Left lung (tissue), 10 donors: ENCODE results near the gene ERFL. TPM values are rescaled to one million over a fixed set of nuclear protein-coding genes. Genes with fewer than 3 reads are reported as not detected.

Experiments used
- ATAC-seq: fragments of 200-7000 bp; cut with Tn5 transposase; one replicate; pipeline ENCODE4 v1.9.1; 2020; ENCODE audit warnings: moderate library complexity
- DNase-seq, 4 donors: peaks; one replicate each; pipeline ENCODE4 v3.0.0-alpha.2; 2013 to 2020
- H3K27ac ChIP-seq, 2 donors: fragments of 200-600 bp; sonication (generic) in 1 of 2; one replicate each; pipeline versions ENCODE4 v1.5.0 to v1.8.0; 2020 to 2021
- H3K27me3 ChIP-seq, 2 donors: fragments of 200-600 bp; sonication (generic) in 1 of 2; one replicate each; pipeline versions ENCODE4 v1.5.0 to v1.8.0; 2020 to 2021
- H3K36me3 ChIP-seq, 2 donors: fragments of 200-600 bp; sonication (generic) in 1 of 2; one replicate each; pipeline versions ENCODE4 v1.5.0 to v1.8.0; 2020 to 2021
- H3K4me1 ChIP-seq, 2 donors: fragments of 200-600 bp; one replicate each; pipeline ENCODE4 v1.8.0; 2021
- H3K4me3 ChIP-seq, 2 donors: fragments of 200-600 bp; sonication (generic) in 1 of 2; one replicate each; pipeline versions ENCODE4 v1.5.0 to v1.8.0; 2020 to 2021; ENCODE audit warnings: mild to moderate bottlenecking in 1 of 2
- H3K9me3 ChIP-seq, 2 donors: fragments of 200-600 bp; sonication (generic) in 1 of 2; one replicate each; pipeline versions ENCODE4 v1.5.0 to v1.8.0; 2020 to 2021
- CTCF ChIP-seq, 2 donors: fragments of 200-600 bp; sonication (generic) in 1 of 2; IDR thresholded peaks; one replicate each; pipeline versions ENCODE4 v1.5.0 to v1.8.0; 2021; ENCODE audit warnings: antibody characterized with exemption in 2 of 2
- intact Hi-C, 2 donors: fragments of 100-400 bp; cut with DNase I; formaldehyde crosslinking; loops; one replicate each; pipeline versions ENCODE4 v1.11.2 to v1.14.2; 2022
- polyA plus RNA-seq, 6 donors: library from polyadenylated mRNA; unstranded; fragments of 120-200 nt; gene quantifications; one replicate each; pipeline ENCODE4 v1.2.1, GENCODE V29; 2013; ENCODE audit not compliant: insufficient read length in 6 of 6
- total RNA-seq, 2 donors: library from RNA; stranded (reverse); fragmentation: NEBNext Ultra II Directional; extraction: Animal tissue kit (Norgen Biotek cat#: 25700); gene quantifications; one replicate each; pipeline ENCODE4 v1.2.1, GENCODE V29; 2021
- donor health status: DM: no; HTN: yes; CAD: no.
- donor health status: DM: no; HTN: no; CAD: no.

The ERFL gene
- total and polyA plus RNA-seq, 8 donors: 0.08 to 0.38 (median 0.26) TPM; not detected in 2

GRCh38 chr19:41869374-41869955 is 58.8 kb downstream of the ERFL start:
- no peak for TF ChIP-seq CTCF (IDR thresholded peaks at IDR 0.05)
- DNase-seq (no peak), ATAC-seq (no peak)
- Histone ChIP-seq H3K36me3 (peaks cover 3 to 87% of the 10 kb centered on the region in 2 donors), H3K4me3 (no peak overlapping the region), H3K27me3 (no peaks in the 10 kb centered on the region), H3K4me1 (peaks cover 25 to 98% of the 10 kb centered on the region in 2 donors), H3K27ac (peak overlapping the region in 1 of 2 donors; percentile 13), H3K9me3 (no peaks in the 10 kb centered on the region)
- intact Hi-C loops: loop anchor here in 1 of 2 donors (10.0 kb wide), 1 partner anchor 65 kb away; no protein-coding TSS in a partner anchor

GRCh38 chr19:41868989-41869300 is 59.3 kb downstream of the ERFL start:
- ATAC-seq (no peak), DNase-seq (no peak)
- Histone ChIP-seq H3K27me3 (no peaks in the 10 kb centered on the region), H3K36me3 (peaks cover 3 to 92% of the 10 kb centered on the region in 2 donors), H3K4me3 (no peak overlapping the region), H3K9me3 (no peaks in the 10 kb centered on the region), H3K4me1 (peaks cover 25 to 98% of the 10 kb centered on the region in 2 donors), H3K27ac (peak overlapping the region in 1 of 2 donors; percentile 13)
- intact Hi-C loops: loop anchor here in 1 of 2 donors (10.0 kb wide), 1 partner anchor 66 kb away; no protein-coding TSS in a partner anchor
- TF ChIP-seq CTCF (IDR thresholded peaks at IDR 0.05): no peak

DNA sequence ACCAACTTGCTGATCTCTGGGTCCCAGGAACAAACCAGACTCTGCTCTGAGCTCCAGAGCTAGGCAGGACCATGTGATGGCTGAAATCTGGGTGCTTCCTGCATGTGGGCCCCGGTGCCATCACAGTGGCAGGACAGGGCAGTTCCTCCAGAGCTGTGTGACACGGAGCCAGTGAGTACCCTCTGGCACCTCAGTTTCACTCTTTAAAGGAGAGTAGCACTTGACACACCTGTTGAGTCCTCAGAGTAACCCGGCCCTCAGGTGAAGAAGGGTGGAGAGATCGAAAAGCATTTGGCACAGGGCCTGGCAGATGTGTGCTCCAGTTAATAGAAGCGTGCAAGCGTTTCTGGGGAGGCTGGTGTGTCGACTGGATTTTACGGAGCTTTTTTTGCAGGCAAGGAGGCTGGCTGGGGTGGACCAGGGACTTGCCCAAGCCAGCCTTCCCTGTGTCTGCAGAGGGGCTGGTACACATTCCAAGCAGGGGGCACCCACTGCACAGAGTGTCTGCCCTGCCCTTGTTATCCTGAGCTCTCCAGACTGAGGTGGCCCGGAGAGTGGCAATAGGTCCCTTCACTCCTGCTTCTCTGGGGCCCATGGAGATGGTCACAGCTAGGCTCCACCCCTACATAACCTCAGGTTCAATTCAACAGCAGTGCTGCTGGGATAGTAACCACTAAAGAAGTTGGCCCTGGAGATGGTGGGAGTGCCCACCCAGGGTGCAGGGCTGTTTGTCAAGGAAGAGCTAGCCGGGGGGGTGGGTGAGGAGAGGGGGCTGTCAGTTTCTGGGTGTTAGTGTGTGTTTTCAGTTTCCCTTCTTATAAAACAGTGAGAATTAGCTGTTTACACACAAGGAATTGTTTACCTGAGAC is 59.9 kb downstream of the ERFL start:
- DNase-seq: peak in 2 of 4 donors; percentile 28 to 72
- TF ChIP-seq CTCF (IDR thresholded peaks at IDR 0.05): no peak
- no peaks in the 10 kb centered on the region for H3K27me3 ChIP-seq
- intact Hi-C loops: loop anchor here in 1 of 2 donors (10.0 kb wide), 1 partner anchor 66 kb away; no protein-coding TSS in a partner anchor
- peak; percentile 81 for ATAC-seq
- peaks cover 3 to 98% of the 10 kb centered on the region in 2 donors for H3K36me3 ChIP-seq
- H3K4me3 ChIP-seq: no peak overlapping the region
- H3K4me1 ChIP-seq: peaks cover 23 to 98% of the 10 kb centered on the region in 2 donors
- no peaks in the 10 kb centered on the region for H3K9me3 ChIP-seq
- H3K27ac ChIP-seq: peak overlapping the region; percentile 23 to 27

DNA sequence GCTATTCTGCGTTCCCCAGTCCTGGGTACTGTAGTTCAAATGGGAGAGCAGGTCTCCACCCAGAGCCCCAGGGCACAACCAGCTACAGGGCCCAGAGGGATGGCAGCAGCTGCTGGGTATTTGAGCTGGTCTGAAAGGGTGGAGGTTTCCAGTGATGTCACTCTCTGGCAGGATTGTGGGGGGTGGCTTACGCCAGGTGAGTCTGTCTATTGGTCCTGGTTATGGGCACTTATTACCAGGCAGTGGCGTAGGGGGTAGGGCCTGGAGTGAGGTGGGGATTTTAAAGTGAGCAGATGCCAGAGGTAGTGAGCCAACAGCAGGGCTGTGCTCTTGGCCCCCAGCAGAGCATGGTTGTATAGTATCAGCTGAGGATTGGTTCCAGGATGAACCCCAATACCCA is 62.0 kb downstream of the ERFL start:
- Histone ChIP-seq H3K9me3 (no peaks in the 10 kb centered on the region), H3K4me3 (no peak overlapping the region), H3K27ac (peak overlapping the region in 1 of 2 donors; percentile 33), H3K27me3 (no peaks in the 10 kb centered on the region), H3K4me1 (peaks cover 35 to 98% of the 10 kb centered on the region in 2 donors), H3K36me3 (peaks cover 6 to 99% of the 10 kb centered on the region in 2 donors)
- TF ChIP-seq CTCF (IDR thresholded peaks at IDR 0.05): no peak
- no peak for ATAC-seq
- intact Hi-C loops: loop anchor here in 1 of 2 donors (10.0 kb wide), 1 partner anchor 69 kb away; no protein-coding TSS in a partner anchor
- no peak for DNase-seq

DNA sequence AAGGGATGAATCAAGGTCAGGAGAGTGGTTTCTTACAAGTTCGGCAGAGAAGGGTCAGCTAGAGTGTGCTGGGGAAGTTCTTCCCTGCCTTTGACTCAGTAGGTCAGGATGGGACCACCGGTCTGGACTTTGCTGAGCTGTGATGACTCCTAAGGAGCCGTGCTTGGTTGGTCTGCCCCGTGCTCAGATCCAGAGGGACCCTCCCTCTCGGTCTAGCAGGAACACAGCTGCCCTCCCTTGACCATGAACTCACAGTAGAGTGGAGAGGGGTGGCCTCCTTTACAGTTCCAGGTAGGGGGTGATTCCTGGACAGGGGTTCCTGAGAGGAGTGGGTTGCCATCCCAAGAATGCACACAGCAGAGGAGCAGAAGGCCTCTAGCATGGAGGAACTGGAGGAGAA is 63.9 kb downstream of the ERFL start:
- ATAC-seq: no peak
- Histone ChIP-seq H3K4me3 (no peak overlapping the region), H3K27me3 (no peaks in the 10 kb centered on the region), H3K4me1 (peaks cover 34 to 87% of the 10 kb centered on the region in 2 donors), H3K36me3 (peaks cover 5 to 86% of the 10 kb centered on the region in 2 donors), H3K9me3 (no peaks in the 10 kb centered on the region), H3K27ac (no peak overlapping the region)
- no peak for DNase-seq
- no peak for TF ChIP-seq CTCF (IDR thresholded peaks at IDR 0.05)
- intact Hi-C loops: loop anchor here in 1 of 2 donors (10.0 kb wide), 1 partner anchor 70 kb away; no protein-coding TSS in a partner anchor
